ENCODE results near the gene ZNF3. TPM values are rescaled to one million over a fixed set of nuclear protein-coding genes. Genes with fewer than 3 reads are reported as not detected.
A peak's percentile ranks its signal among the peaks of the same experiment; 100 is the strongest.

ZNF3 gene
- total and polyA plus RNA-seq, 9 of the 15 experiments (the other 6 are each of a cell fraction or from before 2014, with no cell fraction given) = 30.0 to 64.9 (median 51.5) TPM

GRCh38 chr7:100088621-100089457 is 7.3 kb upstream of the ZNF3 start, which contains the start of gene COPS6 (continued):
- TF ChIP-seq CAMTA2 (CRISPR knock-in tag; conservative IDR thresholded peaks at IDR 0.05) (0 out of 2 replicates have a peak, but pooled peaks have one; percentile 8), ERF (CRISPR knock-in tag; IDR thresholded peaks at IDR 0.05) (peak; percentile 75; the same call in 1 of the 2 replicates), DEAF1 (CRISPR knock-in tag; IDR thresholded peaks at IDR 0.05) (peak; percentile 42; the same call in 1 of the 2 replicates), ARID2 (IDR thresholded peaks at IDR 0.05) (no peak), NFE2L1 (tag; IDR thresholded peaks at IDR 0.05; ENCODE audit: borderline replicate concordance, low read depth) (no peak), KHSRP (IDR thresholded peaks at IDR 0.05) (no peak), PURB (CRISPR knock-in tag; IDR thresholded peaks at IDR 0.05; ENCODE audit: low read depth) (no peak), POLR3A (IDR thresholded peaks at IDR 0.05; ENCODE audit: borderline replicate concordance, extremely low read depth, insufficient read depth, insufficient read length) (no peak), FOXA3 (CRISPR knock-in tag; conservative IDR thresholded peaks at IDR 0.05 in 1 of 2, IDR thresholded peaks at IDR 0.05 in 1 of 2) (peak; percentile 30 to 83; a peak in 2 of 4 replicates), PHB (CRISPR knock-in tag; IDR thresholded peaks at IDR 0.05) (no peak), FOXA1 (IDR thresholded peaks at IDR 0.05; ENCODE audit: borderline replicate concordance) (no peak), KDM2B (CRISPR knock-in tag; IDR thresholded peaks at IDR 0.05) (peak; percentile 84; the same call in 1 of the 2 replicates), IRF2 (CRISPR knock-in tag; IDR thresholded peaks at IDR 0.05) (peak; percentile 91), MED1 (CRISPR knock-in tag; IDR thresholded peaks at IDR 0.05; ENCODE audit: borderline replicate concordance) (no peak), KDM5B (IDR thresholded peaks at IDR 0.05; ENCODE audit: insufficient replicate concordance, low read depth, low read length) (peak; percentile 87), XRCC3 (IDR thresholded peaks at IDR 0.05) (no peak), ZNF830 (CRISPR knock-in tag; IDR thresholded peaks at IDR 0.05) (peak; percentile 1; the same call in 1 of the 2 replicates), SRSF1 (IDR thresholded peaks at IDR 0.05; ENCODE audit: low read depth, low read length) (no peak), DMBX1 (CRISPR knock-in tag; IDR thresholded peaks at IDR 0.05; ENCODE audit: borderline replicate concordance) (peak; percentile 81; the same call in 1 of the 2 replicates)
- TF ChIP-seq, protein P1, sequence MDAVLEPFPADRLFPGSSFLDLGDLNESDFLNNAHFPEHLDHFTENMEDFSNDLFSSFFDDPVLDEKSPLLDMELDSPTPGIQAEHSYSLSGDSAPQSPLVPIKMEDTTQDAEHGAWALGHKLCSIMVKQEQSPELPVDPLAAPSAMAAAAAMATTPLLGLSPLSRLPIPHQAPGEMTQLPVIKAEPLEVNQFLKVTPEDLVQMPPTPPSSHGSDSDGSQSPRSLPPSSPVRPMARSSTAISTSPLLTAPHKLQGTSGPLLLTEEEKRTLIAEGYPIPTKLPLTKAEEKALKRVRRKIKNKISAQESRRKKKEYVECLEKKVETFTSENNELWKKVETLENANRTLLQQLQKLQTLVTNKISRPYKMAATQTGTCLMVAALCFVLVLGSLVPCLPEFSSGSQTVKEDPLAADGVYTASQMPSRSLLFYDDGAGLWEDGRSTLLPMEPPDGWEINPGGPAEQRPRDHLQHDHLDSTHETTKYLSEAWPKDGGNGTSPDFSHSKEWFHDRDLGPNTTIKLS (IDR thresholded peaks at IDR 0.05; ENCODE audit: borderline replicate concordance, low read depth) = peak; percentile 85; the same call in 1 of the 2 replicates
- TF ChIP-seq, protein P2, sequence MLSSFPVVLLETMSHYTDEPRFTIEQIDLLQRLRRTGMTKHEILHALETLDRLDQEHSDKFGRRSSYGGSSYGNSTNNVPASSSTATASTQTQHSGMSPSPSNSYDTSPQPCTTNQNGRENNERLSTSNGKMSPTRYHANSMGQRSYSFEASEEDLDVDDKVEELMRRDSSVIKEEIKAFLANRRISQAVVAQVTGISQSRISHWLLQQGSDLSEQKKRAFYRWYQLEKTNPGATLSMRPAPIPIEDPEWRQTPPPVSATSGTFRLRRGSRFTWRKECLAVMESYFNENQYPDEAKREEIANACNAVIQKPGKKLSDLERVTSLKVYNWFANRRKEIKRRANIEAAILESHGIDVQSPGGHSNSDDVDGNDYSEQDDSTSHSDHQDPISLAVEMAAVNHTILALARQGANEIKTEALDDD (IDR thresholded peaks at IDR 0.05) = no peak
